ENCODE results near the gene GK2. TPM values are rescaled to one million over a fixed set of nuclear protein-coding genes. Genes with fewer than 3 reads are reported as not detected.

The GK2 gene
- total RNA-seq, 1 experiment from 2014 or later = not detected

DNA sequence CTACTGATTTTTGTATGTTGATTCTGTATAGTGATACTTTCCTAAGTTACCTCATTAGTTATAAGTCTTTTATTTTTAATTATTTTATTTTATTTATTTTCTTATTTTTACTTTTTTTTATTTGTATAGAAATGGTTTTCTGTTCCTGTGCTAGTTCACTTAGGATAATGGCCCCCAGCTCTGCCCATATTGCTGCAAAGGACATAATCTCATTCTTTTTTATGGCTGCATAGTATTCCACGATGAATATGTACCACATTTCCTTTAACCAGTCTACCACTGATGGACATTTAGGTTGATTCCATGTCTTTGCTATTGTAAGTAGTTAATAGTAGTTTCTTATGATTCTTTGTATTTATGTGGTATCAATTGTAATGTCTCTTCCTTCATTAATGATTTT is 31.5 kb upstream of the GK2 start:
- CTCF ChIA-PET = no interaction called here
- H3K27me3 ChIP-seq (ENCODE audit: control insufficient read depth, insufficient read depth, low read length) = no peaks in the 10 kb centered on the region
- in situ Hi-C loops (cut with HindIII; ENCODE audit: low pct_unique_long_range_greater_than_20kb, low sequenced_read_pairs) (no loop called here), intact Hi-C loops (cut with micrococcal nuclease; ENCODE audit: unreplicated experiment) (no loop called here)
- H3K4me1 ChIP-seq (ENCODE audit: control insufficient read depth, insufficient read depth, low read length) = no peaks in the 10 kb centered on the region
- H3K27ac ChIP-seq (ENCODE audit: low read length) = no peak overlapping the region
- ATAC-seq (no peak), DNase-seq (ENCODE audit: low read depth, low spot score) (no peak)
- POLR2A ChIA-PET = no interaction called here
- H3K9me3 ChIP-seq (ENCODE audit: control insufficient read depth, insufficient read depth, low read depth, low read length) = no peaks in the 10 kb centered on the region
- H3K36me3 ChIP-seq (ENCODE audit: control insufficient read depth, insufficient read depth, low read length) = no peaks in the 10 kb centered on the region
- BruUV-seq (replicated peaks) = no TSS peak
- TF ChIP-seq, protein P1, sequence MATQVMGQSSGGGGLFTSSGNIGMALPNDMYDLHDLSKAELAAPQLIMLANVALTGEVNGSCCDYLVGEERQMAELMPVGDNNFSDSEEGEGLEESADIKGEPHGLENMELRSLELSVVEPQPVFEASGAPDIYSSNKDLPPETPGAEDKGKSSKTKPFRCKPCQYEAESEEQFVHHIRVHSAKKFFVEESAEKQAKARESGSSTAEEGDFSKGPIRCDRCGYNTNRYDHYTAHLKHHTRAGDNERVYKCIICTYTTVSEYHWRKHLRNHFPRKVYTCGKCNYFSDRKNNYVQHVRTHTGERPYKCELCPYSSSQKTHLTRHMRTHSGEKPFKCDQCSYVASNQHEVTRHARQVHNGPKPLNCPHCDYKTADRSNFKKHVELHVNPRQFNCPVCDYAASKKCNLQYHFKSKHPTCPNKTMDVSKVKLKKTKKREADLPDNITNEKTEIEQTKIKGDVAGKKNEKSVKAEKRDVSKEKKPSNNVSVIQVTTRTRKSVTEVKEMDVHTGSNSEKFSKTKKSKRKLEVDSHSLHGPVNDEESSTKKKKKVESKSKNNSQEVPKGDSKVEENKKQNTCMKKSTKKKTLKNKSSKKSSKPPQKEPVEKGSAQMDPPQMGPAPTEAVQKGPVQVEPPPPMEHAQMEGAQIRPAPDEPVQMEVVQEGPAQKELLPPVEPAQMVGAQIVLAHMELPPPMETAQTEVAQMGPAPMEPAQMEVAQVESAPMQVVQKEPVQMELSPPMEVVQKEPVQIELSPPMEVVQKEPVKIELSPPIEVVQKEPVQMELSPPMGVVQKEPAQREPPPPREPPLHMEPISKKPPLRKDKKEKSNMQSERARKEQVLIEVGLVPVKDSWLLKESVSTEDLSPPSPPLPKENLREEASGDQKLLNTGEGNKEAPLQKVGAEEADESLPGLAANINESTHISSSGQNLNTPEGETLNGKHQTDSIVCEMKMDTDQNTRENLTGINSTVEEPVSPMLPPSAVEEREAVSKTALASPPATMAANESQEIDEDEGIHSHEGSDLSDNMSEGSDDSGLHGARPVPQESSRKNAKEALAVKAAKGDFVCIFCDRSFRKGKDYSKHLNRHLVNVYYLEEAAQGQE (IDR thresholded peaks at IDR 0.05; ENCODE audit: insufficient read depth in 1 of 2, low read depth in 2 of 2, low read length in 1 of 2) = no peak
- TF ChIP-seq POLR2AphosphoS5 (IDR thresholded peaks at IDR 0.05; ENCODE audit: low read depth, low read length) (no peak), CTCF (IDR thresholded peaks at IDR 0.05) (no peak), SIN3A (IDR thresholded peaks at IDR 0.05; ENCODE audit: borderline replicate concordance, insufficient read depth, low read depth, low read length) (no peak), TCF7L2 (IDR thresholded peaks at IDR 0.05; ENCODE audit: low read depth, low read length) (no peak)
- H3K4me3 ChIP-seq (ENCODE audit: low read depth in 2 of 2, low read length in 2 of 2) = no peak overlapping the region

- Histone ChIP-seq H3K4me1 (ENCODE audit: control insufficient read depth, insufficient read depth, low read length) (no peaks in the 10 kb centered on the region), H3K36me3 (ENCODE audit: control insufficient read depth, insufficient read depth, low read length) (no peaks in the 10 kb centered on the region), H3K27ac (ENCODE audit: low read length) (no peak overlapping the region), H3K4me3 (ENCODE audit: low read depth in 2 of 2, low read length in 2 of 2) (no peak overlapping the region), H3K27me3 (ENCODE audit: control insufficient read depth, insufficient read depth, low read length) (no peaks in the 10 kb centered on the region), H3K9me3 (ENCODE audit: control insufficient read depth, insufficient read depth, low read depth, low read length) (no peaks in the 10 kb centered on the region)
- TF ChIP-seq CTCF (IDR thresholded peaks at IDR 0.05) (no peak), TCF7L2 (IDR thresholded peaks at IDR 0.05; ENCODE audit: low read depth, low read length) (no peak)
- TF ChIP-seq, protein P1 (IDR thresholded peaks at IDR 0.05; ENCODE audit: insufficient read depth in 1 of 2, low read depth in 2 of 2, low read length in 1 of 2) = no peak
- DNase-seq (ENCODE audit: low read depth, low spot score) (no peak), ATAC-seq (no peak)
- intact Hi-C loops (cut with micrococcal nuclease; ENCODE audit: unreplicated experiment) (no loop called here), in situ Hi-C loops (cut with HindIII; ENCODE audit: low pct_unique_long_range_greater_than_20kb, low sequenced_read_pairs) (no loop called here)
- ChIA-PET CTCF (no interaction called here), POLR2A (no interaction called here)
- BruUV-seq (replicated peaks) = no TSS peak
Measured at GRCh38 chr4:79431839-79432238, 23.8 kb upstream of the GK2 start.
